HS-5 (cell line): Measurements from ENCODE around the gene CAMTA1.

Experiments
- DNase-seq: peaks from one replicate; pipeline ENCODE4 v3.0.0-alpha.2; 2012; ENCODE audit warnings: low read depth

CAMTA1 gene

GRCh38 chr1:7006996-7007871 is 222.0 kb downstream of the CAMTA1 start:
- no peak for DNase-seq

- no peak for DNase-seq
These were observed 222.6 kb downstream of the CAMTA1 start for GRCh38 chr1:7007902-7008301.

- DNase-seq, result no peak
These were observed 223.1 kb downstream of the CAMTA1 start for GRCh38 chr1:7008331-7008730.

DNA sequence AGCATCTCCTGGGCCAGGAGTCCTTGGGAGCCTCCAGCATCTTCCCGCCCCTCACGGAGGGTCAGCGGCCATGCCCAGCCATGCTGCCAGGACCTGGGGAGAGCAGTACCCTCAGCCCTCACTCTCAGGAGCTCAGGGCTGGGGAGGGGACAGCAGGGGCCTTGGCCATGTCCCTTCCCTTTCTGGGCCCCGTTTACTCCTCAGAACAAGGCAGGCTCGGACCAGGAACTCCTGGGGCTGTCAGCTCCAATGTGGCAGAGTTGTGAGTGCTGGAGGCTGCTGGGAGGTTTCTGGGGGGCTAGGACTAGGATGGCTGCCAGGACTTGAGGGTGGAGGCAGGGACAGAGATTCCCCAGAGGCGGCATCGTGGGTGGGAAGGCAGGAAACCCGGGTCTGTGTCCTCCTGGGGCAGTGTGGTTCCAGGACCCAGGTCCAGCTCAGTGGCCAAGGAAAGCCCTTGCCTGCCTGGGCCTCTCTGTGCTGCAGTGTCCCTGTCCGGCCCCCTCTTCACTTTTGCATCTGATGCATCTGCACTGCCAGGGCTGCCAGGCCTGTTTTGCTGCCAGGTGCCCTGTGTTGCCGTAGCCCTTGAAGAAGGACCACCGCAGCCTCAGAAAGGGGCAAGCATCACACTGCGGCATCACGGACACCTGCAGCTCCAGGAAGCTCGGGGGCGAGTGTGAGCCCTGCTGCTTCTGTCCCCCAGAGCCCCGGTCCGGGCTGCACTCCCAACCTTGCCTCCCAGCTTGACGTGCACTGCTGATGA is 223.9 kb downstream of the CAMTA1 start:
- DNase-seq, result no peak

GRCh38 chr1:7009741-7010525 is 224.7 kb downstream of the CAMTA1 start:
- DNase-seq, result no peak

DNA sequence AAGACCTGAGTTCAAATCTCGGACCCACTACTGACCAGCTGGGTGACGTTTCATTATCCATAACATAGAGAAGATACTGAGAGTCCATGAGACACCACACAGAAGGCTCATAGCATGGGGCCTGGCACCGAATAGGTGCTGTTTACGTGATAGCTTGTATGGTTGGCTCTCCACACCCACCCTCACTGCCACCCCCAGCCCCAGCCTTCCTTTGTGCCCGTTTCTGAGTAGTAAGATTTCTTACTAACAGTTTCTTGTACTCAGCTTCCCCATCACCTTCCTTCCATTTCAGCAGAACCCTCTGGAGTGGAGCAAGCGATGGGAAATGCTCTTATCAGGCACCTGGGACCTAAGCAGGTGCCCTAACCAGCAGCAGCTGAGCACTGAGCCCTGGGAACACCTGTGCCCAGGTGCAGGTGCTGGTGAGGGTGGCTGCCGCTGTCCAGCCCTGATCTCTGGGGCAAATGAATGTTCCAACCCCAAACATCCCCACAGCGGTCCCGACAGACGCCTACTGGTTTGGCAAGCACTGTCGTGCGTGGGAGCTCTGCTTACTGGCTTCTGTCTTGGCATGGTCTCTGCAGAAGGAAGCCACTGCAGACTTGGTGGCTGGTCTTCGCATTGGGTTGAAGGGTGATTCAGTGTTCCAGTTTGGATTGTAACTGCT is 225.4 kb downstream of the CAMTA1 start:
- DNase-seq, result no peak

DNA sequence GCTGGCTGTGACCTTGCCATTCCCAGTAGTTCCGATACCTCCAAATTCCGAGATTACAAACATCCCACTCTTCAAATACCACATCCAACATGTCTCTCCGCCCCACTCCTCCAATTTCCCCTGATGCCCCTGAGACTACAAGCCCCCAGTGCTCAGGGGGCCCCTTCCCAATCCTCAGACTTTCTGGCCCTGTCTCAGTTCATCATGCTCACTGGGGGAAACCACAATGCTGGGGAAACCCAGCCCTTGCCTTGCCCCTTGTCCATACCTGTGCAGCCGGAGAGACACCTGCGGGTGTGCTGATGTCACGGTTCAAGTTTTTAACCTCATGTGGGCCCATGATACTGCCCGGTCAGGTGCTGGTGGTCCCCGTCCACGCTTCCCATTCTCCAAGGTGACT is 226.6 kb downstream of the CAMTA1 start:
- DNase-seq, result no peak

GRCh38 chr1:7012461-7012924 is 227.2 kb downstream of the CAMTA1 start:
- no peak for DNase-seq

GRCh38 chr1:7013833-7014639 is 228.8 kb downstream of the CAMTA1 start:
- no peak for DNase-seq

DNA sequence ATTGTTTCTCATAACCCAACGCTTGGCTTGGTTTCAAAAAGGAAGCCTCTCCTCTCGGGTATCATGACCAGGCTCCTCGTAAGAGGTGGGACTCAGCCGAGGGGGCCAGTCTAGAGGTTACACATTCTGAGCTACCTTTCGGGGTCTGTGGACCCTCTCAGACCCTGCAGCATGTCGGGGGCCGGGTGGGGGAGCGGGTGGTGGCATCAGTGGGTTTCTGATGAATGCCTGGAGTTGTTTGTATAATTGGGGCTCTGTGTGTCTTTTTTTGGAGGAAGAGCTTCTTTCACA is 229.3 kb downstream of the CAMTA1 start:
- DNase-seq, result no peak

DNA sequence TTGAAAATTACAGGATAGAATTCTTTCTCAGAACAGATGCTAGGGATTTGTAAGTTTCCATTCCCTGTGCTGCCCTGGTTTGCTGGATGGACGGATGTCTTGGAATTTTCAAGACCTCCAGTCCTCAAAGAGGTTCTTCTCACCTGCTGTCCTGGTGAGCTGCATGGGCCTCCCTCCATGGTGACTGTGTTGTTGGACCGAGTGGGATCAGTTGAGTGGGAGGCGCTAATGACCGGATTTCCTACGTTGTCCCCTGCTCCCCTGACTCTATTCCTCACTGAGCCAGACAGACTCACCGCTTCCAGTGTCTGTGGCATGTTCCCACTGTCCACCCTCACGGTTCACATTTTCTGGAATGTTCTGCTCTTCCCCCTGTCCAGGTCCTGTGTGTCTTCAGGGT is 229.8 kb downstream of the CAMTA1 start:
- DNase-seq, result no peak

- no peak for DNase-seq
These were observed 233.1 kb downstream of the CAMTA1 start for GRCh38 chr1:7018351-7018750.

DNA sequence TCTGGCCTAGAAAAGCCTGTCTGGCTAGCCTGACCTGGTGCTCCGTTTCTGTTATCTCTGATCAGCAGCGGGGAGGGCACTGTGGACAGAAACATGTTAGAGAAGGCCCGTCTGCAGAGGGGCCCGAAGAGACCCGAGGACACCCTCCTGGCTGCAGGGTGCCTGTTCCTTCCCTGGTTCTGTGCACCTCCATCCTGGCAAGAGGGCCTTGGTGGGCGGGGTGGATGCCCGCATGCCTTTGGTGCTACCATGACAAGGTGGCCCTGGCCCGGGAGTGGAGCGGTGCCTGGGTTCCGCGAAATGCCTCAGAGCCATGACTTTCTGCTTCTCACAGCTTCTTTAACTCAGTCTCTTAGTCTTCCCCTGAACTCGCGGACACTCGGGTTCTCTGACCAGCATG is 233.6 kb downstream of the CAMTA1 start:
- DNase-seq, result no peak

DNA sequence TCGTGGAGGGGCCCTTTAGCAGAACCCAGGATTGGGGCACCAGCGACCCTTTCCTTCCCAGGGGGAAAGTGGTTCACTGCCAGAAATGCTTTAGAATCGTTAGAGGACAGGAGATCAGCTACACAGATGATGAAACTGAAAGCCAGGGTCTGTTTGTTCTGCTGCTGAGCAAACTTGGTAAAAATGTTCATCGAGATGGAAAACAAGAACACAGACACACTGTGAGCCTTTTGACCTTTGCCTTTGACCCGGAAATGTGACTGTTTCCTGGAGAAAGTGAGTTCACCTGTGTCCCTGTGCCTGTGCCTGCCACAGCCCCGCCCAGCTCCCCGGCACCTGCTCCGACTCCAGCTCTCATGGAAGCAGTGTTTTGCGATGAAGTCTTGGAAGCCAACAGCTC is 234.3 kb downstream of the CAMTA1 start:
- DNase-seq, result no peak

DNA sequence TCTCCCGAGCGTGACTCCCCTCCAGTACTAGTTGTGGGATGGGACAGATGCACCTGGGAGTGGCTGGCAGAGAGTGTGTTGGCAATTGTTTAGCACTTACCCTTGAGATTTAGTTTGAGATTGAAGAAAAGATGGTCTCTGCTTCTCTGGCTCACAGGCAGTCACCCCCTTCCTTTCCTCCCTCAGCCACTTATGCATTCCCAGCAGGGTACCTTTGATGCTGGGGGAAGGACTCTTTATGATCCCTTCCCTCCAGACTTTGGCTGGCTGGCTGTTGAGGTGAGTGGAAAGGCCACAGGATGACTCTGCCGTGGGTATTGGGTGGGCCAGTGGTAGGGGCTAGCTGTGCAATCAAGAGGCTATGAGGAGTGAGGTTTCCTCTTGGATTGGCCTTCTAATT is 236.8 kb downstream of the CAMTA1 start:
- no peak for DNase-seq

GRCh38 chr1:7025013-7025412 is 239.8 kb downstream of the CAMTA1 start:
- DNase-seq, result no peak

DNA sequence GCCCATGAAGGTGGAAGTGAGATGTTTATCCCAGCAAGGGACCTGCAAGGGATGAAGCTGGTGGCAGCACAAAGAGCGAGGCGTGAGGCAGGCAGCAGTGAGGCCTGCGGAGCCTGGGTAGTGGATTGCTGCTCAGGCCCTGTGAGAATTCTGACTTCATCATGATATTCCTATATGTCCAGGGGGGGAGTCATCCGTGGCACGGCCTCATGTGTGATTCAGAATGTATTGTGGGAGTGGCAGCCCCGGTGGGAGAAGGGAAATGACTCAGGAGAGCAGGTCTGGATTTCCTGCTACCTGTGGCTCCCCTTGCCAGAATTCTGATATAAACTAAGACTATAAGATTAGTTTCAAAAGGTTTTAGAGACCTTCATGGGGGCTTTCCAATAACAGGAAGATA is 240.9 kb downstream of the CAMTA1 start:
- DNase-seq, result no peak

- no peak for DNase-seq
These were observed 247.7 kb downstream of the CAMTA1 start for GRCh38 chr1:7032992-7033391.

- no peak for DNase-seq
These were observed 251.1 kb downstream of the CAMTA1 start for GRCh38 chr1:7036386-7036785.

DNA sequence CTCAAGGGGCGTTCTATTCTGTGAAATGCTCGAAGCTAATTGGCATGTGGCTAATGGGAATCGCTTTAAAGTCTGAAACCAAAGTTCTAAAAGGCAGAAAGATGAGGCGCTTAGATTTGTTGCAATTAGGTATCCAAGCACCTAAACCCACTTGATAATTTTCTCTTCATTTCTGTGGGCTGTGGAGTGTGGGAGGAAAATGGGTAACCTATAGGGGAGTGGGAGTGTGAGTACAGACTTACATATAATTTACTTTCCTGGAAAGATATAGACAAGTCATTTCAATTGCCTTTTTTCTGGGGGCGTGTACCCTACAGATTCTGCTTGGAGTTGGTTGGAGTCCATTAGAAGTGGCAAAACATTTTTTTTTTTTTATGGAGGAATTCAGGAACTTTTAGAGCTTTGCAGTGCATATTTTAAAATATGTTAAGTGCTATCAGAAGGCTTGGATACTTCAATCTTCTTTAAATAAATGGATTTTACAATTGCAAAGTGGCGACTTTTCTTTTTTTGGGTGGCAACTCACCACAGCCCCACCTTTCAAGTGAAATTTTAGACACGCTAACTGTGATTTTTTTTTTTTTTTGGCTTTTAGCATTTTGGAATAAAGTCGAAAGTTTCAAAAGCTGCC is 254.5 kb downstream of the CAMTA1 start:
- no peak for DNase-seq
